Measurements from ENCODE around the gene KCNC1. TPM values are rescaled to one million over a fixed set of nuclear protein-coding genes. Genes with fewer than 3 reads are reported as not detected.

The KCNC1 gene
- total RNA-seq, 2 experiments from 2014 or later: not detected

DNA sequence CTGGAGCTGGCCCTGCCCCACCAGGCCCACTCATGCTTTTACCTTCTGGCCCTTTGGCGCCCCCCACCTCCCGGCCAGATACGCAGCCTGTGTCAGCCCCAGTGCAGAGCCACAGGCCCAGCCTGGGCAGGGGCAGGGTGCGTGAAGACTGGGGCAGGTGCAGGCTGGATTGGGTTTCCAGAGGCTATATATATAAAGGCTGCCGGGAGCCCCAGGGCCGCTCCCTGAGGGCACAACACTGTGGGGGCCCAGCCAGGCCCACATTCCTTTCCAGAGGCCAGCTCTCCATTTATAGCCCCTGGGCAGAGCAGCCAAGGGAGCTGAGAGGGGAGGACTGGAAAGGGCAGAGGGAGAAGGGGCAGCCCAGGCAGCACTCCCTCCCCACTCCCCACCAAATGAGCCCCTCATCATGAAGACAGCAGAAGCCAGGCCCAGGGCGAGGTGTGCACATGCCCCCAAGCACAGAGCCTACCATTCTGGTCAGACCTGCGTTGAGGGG is 20.2 kb upstream of the KCNC1 start:
- ChIA-PET POLR2A (no interaction called here), CTCF (no interaction called here)

DNA sequence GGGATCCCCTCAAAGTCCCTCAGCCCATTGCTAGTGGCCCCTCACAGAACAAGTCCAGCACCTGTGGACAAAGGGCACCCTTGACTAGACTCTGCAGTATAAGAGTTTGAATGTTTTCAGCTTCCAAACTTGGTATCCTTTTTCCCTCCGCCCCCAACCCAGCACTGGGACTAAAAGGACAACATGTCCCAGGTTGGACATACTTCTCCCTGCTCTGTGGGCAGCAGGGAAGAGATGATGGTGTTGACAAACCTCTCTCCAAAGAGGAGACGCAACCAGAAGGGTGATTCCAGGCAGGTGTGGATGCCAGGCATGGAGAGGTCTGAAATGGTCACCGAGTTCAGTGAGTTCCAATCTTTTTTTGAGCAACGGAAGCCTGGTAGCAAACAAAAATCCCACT is 19.7 kb upstream of the KCNC1 start:
- POLR2A ChIA-PET: no interaction called here
- CTCF ChIA-PET: no interaction called here

DNA sequence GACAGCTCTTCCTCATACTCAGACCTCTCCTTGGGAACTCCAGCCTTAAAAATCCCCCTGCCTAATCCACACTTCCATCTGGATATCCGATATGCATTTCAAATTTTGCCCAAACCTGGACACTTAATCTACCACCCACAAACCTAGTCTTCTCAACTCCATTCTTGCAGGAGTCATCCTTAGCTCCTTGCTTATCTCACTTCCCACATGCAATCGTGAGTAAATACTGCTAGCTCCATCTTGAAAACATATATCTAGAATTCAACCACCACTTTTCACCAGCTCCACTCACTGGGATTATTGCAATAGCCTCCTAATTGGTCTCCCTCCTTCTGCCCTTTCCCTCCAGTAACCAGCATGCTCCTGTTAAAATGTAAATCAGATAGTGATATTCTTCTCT is 17.8 kb upstream of the KCNC1 start:
- ChIA-PET POLR2A (no interaction called here), CTCF (no interaction called here)

DNA sequence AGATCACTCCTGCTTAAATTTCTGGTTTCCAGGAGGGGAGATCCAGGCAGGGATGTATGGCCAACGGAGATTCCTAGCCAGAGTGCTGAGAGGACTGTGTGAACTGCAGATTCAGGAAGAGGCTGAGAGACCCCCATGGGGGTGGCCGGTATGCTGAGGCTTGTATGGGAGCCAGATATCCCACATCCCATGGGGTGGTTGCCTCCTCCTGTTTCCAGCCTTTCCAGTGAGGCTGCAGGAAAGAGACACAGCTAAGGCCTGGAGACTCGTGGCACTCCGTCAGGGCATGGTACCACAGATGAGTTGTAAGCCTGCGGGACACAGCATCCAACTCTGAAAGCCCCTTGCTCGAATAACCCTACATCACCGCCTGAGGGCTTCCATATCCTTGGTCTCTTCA is 16.6 kb upstream of the KCNC1 start:
- POLR2A ChIA-PET: no interaction called here
- CTCF ChIA-PET: no interaction called here

DNA sequence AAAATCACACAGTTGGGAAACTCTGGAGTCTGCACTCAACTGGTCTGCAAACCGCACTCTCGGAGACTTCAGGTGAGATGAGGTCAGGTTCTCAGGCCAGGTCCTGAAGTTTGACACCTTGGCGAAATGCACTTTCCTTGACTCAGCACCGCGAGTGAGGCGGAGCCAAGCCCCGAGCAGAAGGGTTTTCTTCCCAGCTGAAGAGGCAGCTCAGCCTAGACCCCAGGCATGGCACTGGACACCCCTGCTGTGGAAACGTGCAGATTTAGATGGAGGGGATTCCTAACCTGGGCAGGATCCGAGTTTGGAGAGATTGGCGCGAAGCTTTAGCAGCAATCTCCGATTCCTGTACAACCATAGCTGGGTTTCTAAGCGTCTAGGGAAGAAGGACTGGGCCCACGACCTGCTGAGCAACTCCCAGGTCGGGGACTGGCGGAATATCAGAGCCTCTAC is 16.0 kb upstream of the KCNC1 start:
- POLR2A ChIA-PET: no interaction called here
- CTCF ChIA-PET: no interaction called here

DNA sequence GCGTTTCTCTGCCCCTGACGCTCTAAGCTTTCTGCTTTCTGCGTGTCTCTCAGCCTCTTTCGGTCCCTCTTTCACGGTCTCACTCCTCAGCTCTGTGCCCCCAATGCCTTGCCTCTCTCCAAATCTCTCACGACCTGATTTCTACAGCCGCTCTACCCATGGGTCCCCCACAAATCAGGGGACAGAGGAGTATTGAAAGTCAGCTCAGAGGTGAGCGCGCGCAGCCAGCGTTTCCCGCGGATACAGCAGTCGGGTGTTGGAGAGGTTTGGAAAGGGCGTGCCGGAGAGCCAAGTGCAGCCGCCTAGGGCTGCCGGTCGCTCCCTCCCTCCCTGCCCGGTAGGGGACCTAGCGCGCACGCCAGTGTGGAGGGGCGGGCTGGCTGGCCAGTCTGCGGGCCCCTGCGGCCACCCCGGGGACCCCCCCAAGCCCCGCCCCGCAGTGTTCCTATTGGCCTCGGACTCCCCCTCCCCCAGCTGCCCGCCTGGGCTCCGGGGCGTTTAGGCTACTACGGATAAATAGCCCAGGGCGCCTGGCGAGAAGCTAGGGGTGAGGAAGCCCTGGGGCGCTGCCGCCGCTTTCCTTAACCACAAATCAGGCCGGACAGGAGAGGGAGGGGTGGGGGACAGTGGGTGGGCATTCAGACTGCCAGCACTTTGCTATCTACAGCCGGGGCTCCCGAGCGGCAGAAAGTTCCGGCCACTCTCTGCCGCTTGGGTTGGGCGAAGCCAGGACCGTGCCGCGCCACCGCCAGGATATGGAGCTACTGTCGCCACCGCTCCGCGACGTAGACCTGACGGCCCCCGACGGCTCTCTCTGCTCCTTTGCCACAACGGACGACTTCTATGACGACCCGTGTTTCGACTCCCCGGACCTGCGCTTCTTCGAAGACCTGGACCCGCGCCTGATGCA is 15.3 kb upstream of the KCNC1 start, which contains the start of gene MYOD1:
TSS of gene MYOD1 (plus strand) at position 544 of the 910 bp plus-strand sequence. CDS start at position 756, 212 bp downstream.
- POLR2A ChIA-PET: no interaction called here
- CTCF ChIA-PET: no interaction called here

DNA sequence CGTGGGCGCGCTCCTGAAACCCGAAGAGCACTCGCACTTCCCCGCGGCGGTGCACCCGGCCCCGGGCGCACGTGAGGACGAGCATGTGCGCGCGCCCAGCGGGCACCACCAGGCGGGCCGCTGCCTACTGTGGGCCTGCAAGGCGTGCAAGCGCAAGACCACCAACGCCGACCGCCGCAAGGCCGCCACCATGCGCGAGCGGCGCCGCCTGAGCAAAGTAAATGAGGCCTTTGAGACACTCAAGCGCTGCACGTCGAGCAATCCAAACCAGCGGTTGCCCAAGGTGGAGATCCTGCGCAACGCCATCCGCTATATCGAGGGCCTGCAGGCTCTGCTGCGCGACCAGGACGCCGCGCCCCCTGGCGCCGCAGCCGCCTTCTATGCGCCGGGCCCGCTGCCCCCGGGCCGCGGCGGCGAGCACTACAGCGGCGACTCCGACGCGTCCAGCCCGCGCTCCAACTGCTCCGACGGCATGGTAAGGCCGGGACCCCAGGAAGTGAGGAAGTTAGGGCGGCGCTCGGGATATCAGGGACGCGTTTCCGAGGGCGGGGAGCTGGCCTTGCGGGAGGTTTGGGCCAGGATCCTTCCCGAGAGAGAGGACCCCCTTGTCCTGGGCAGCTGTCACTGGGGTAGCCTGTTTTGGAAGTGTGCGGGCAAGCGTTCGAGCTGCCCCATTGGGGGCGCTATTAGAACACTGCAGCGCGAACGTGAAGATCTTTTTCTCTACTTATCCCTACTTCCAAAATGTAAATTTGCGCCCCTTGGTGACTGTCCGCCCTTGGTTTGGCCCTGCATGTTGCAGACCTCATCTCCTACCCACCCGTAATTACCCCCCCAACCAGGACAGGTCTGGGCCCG is 14.4 kb upstream of the KCNC1 start:
- ChIA-PET POLR2A (no interaction called here), CTCF (interaction anchor here (1.1 kb wide), 1 partner anchor 15 kb away, joined by 3 read pairs; no protein-coding TSS in a partner anchor)

DNA sequence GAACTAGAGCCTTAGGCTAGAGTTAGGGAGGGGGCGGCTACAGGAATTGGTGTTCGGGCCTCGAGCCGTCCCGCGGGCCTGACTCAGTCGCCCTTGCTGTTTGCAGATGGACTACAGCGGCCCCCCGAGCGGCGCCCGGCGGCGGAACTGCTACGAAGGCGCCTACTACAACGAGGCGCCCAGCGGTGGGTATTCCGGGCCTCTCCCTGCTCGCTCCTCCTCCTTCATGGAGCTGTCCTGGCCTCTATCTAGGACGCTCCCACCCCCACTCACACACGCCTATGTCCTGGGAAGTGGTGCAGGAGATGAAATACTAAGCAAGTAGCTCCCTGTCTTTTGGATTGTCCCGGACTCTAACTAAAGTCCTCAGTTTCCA is 13.8 kb upstream of the KCNC1 start:
- ChIA-PET CTCF (interaction anchor here (1.1 kb wide), 1 partner anchor 15 kb away, joined by 3 read pairs; no protein-coding TSS in a partner anchor), POLR2A (no interaction called here)

DNA sequence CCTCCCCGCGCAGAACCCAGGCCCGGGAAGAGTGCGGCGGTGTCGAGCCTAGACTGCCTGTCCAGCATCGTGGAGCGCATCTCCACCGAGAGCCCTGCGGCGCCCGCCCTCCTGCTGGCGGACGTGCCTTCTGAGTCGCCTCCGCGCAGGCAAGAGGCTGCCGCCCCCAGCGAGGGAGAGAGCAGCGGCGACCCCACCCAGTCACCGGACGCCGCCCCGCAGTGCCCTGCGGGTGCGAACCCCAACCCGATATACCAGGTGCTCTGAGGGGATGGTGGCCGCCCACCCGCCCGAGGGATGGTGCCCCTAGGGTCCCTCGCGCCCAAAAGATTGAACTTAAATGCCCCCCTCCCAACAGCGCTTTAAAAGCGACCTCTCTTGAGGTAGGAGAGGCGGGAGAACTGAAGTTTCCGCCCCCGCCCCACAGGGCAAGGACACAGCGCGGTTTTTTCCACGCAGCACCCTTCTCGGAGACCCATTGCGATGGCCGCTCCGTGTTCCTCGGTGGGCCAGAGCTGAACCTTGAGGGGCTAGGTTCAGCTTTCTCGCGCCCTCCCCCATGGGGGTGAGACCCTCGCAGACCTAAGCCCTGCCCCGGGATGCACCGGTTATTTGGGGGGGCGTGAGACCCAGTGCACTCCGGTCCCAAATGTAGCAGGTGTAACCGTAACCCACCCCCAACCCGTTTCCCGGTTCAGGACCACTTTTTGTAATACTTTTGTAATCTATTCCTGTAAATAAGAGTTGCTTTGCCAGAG is 13.2 kb upstream of the KCNC1 start:
- POLR2A ChIA-PET: interaction anchor here (1.1 kb wide), 1 partner anchor 13 kb away, joined by 4 read pairs; the partner anchor contains the start of gene KCNC1

DNA sequence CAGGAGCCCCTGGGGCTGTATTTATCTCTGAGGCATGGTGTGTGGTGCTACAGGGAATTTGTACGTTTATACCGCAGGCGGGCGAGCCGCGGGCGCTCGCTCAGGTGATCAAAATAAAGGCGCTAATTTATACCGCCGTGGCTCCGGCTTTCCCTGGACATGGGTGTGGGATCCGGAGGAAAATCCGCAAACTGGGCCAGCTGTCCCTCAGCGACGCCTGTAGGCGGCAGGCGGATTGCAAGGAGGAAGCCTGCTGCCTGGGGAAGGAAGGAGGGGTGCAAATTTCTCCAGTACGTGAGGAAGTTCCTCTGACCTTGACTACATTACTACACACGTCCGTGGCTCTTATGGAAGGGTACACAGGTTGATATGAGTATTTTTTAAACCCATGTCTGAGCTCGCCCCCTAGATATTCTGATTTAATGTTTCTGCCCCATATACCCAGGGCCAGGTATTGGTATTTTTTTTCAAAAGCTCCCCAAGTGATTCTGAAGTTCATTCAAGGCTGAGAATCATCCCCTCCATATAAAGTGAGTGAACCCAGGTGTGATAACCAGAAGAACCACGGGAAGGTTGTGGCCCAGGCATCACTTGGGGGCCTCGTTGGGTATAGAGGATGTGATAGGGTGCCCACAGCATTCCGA is 12.5 kb upstream of the KCNC1 start:
- ChIA-PET CTCF (interaction anchor here (1.3 kb wide), 1 partner anchor 9 kb away, joined by 3 read pairs; no protein-coding TSS in a partner anchor), POLR2A (interaction anchor here (1.1 kb wide), 1 partner anchor 12 kb away, joined by 4 read pairs; the partner anchor contains the start of gene KCNC1)

More for the DNA sequence above, 13.2 kb upstream of the KCNC1 start:
- CTCF ChIA-PET: interaction anchor here (1.1 to 1.3 kb wide), 2 partner anchors 9 to 14 kb away, joined by 3 read pairs; no protein-coding TSS in a partner anchor

DNA sequence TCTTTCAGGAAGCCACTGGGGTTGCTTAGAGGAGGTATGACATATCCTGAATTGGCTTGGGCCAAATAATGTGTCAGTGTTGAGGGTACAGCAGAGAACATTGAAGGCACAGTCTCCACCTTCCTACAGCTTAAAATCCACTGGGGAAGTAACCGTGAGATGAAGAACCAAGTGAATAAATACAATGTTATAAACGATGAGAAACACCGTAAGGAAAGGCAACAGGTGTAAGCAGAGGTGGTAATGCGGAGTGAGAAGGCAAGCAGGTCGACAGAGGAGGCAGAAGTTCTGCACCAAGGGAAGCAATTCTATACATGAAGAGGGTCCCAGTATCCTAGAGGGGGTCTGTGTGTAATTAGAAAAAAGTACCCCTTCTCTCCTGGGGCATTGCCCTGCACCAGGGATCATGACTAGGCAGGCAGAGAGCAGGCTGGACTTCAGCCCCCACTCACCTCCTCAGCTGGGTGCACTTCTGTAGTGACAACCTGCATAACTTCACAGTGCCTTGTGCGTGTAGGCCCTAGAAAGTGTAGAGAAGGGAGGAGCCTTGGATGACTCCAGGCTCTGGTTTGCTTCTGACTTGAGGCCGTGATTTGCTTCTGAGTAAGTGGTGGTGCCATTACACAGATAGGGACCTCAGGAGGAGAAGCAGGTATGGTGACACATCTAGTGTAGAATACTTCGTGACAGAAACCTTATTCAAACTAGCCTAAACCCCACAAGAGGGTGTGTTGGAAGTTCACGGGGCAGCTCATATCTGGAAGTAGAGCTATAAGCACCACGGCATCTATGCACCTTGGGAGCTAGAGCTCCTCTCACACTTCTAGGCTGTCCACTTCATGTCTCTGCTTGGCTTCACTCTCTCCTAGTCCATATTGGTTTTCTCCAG is 10.3 kb upstream of the KCNC1 start:
- ChIA-PET CTCF (no interaction called here), POLR2A (no interaction called here)

DNA sequence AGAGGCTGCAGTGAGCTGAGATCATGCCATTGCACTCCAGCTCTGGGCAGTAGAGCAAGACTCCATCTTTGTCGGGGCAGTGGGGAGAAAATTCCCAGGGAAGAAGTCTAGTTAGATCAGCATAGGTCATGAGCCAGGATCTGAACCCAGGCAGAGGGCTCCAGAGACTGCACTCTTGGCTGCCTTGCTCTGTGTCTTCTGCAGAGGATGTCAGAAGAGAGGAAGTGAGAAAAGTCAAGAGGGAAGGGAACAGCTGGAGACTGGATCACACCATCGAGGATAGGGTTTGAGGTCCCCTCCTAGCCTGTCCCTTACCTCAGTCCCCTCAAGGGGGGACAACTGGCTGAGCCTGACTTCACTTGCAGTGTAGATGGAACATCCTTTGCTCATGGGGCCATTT is 9.4 kb upstream of the KCNC1 start:
- CTCF ChIA-PET: no interaction called here
- POLR2A ChIA-PET: no interaction called here

DNA sequence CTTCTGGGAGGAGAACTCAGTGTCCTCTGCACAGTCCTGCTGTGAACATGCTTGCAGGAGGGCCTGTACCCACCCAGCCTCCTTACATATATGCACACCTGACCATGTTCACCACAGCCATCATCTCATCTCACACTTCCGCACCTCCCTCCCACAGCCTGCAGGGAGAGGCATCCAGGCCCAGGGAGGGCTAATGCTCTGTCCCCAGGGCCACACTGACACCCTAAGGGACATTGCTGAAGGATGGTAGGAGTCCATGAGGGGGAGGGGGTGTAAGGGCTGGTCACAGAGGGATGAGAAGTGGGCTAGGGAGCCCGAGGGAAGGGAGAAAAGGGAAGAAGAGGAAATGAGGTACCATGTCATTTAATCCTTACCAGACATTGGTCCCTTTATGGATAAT is 4.4 kb upstream of the KCNC1 start:
- CTCF ChIA-PET: interaction anchor here (0.8 to 2.3 kb wide), 7 partner anchors 8 to 386 kb away, joined by 3 to 22 read pairs (median 7); no protein-coding TSS in a partner anchor
- POLR2A ChIA-PET: no interaction called here

DNA sequence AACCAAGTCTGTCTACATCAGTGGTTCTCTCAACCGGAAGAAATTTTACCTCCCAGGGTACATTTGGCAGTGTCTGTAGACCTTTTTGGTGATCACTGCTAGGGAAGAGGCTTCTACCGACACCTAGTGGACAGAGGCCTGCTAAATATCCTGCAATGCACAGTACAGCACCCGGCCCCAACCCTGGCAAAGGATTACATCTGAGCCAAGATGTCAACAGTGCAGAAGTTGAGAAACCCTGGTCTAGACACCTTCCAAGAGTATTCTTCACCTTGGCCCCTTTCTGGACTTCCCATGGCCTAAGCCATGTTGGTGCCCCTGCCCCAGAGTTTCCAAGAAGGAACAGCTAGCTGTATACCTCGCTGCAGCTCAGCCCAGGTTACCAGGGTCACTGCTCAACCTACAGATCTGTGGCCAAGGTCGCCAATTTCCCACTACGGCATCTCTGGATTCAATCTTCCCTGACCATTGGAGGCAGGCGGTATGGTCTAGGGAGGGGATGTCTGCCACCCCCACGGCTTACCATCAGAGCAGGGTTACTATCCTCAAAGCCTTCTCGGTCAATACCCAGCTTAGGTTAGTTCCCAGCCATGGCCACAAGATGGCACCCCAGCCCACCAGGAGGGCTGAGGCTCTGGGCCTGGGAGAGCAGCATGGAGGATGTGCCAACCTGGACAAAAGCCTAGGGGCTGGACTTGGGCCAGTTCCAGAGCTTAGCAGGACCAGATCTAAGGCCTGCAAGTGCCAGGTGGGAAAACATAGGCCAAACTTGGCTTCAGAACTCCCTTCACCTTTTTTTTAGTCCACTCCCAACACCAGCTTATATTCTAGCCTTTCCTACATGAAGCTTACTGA is 3.7 kb upstream of the KCNC1 start:
- POLR2A ChIA-PET: interaction anchor here (0.9 kb wide), 1 partner anchor 248 kb away, joined by 3 read pairs; no protein-coding TSS in a partner anchor
- CTCF ChIA-PET: interaction anchor here (0.7 to 2.3 kb wide), 16 partner anchors 9 to 385 kb away, joined by 3 to 22 read pairs (median 4); no protein-coding TSS in a partner anchor

DNA sequence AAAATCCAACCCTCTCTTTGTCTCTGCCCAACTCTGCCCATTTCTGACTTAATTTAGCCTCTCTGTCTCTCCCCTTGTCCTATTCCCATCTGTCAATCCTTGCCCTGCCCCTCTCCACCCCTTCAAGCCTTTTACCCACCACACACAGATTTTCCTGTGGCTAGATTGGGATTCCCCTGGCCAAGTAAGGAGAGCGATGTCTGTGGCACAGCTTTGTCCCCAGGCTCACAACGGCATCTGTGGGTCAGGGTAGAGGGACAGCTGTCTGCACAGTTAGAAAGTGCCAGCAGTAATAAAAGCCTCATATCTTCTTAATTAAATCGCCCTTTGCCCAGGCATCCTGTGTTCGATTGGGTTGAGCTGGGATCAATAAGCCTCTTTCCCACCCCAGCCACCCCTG is 1.3 kb upstream of the KCNC1 start:
- POLR2A ChIA-PET: no interaction called here

DNA sequence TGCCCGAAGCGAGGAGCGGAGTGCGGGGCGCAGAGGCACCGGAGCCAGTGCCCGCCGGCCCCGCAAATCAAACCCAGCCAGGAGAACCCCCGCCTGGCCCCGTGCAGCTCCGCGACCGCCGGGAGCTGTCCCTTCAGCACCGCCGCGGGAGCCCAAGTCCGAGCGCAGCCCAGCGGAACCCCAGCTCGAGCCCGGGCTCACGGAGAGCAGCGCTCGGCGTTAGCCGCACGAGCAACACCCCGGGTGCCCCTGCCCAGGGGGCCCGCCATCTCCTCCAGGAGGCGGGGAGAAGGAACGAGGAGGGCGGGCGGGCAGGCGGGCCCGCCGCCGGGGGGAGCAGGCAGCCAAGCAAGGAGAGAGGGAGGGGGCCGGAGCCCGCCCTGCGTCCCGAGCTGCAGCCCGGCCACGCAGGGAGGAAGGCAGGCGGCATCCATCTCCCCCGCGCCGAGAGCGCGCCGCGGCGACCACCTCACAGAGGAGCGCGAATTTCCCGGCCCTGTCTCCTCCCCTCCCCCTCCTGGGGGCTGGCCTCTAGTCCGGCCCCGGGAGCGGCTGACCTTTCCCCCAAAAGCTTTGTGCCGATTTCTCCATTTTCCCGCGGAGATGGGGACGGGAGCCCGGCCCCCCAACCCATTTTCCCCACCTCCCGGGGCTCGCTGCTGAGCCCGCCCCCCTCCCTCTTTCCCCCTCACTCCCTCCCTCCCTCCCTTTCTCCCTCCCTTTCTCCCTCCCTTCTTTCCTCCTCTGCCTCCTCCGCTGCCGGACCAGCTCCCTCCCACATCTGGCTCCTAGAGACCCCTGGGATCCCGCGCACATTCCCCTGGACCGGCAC is 621 bp downstream of the KCNC1 start:
- POLR2A ChIA-PET: interaction anchor here (1.3 kb wide), 1 partner anchor 13 kb away, joined by 4 read pairs; no protein-coding TSS in a partner anchor
- CTCF ChIA-PET: interaction anchor here (1.1 kb wide), 1 partner anchor 14 kb away, joined by 3 read pairs; no protein-coding TSS in a partner anchor

More for the DNA sequence above, 1.3 kb upstream of the KCNC1 start:
- CTCF ChIA-PET: interaction anchor here (2.0 kb wide), 1 partner anchor 245 kb away, joined by 8 read pairs; no protein-coding TSS in a partner anchor
